ENCODE results near the gene MMP21. TPM values are rescaled to one million over a fixed set of nuclear protein-coding genes. Genes with fewer than 3 reads are reported as not detected.

Gene MMP21
- total and polyA plus RNA-seq, 2 of the 13 experiments (the other 11 are each of a cell fraction or from before 2014, with no cell fraction given), result not detected

DNA sequence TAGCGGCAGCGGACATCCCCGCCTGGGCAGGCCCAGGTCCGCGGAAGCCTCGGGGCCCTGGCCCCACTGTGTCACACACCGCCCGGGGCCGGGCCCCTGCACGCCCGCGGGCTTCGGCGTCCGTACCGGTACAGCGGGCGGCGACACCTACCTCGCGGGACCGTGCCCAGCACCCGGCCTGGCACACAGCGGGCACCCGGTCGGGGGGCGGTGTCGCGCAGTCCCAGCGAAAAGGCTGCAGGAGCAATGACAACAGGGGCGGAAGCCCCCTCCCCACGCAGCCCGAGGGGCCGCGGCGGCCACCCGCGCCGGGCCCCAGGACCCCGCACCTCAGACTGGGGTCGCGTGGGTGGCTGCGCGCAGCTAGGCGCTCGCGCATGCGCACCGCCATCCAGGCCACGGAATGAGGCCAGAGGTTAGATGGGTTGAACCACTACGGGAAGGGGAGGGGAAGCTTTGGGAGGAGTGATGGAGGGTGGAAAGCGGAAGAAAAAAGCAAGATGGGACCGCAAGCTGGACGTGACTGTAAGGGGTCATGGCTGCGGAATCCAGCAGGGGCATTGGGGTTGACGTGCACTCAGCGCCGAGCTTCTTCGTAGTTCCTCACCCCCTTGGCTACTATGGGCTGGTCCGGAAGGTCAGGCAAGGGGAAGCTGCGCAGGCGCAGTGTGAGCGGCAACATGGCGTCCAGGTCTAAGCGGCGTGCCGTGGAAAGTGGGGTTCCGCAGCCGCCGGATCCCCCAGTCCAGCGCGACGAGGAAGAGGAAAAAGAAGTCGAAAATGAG, 47.4 kb upstream of the MMP21 start, which contains the start of the genes BCCIP and UROS (continued):
- TF ChIP-seq, protein P1, sequence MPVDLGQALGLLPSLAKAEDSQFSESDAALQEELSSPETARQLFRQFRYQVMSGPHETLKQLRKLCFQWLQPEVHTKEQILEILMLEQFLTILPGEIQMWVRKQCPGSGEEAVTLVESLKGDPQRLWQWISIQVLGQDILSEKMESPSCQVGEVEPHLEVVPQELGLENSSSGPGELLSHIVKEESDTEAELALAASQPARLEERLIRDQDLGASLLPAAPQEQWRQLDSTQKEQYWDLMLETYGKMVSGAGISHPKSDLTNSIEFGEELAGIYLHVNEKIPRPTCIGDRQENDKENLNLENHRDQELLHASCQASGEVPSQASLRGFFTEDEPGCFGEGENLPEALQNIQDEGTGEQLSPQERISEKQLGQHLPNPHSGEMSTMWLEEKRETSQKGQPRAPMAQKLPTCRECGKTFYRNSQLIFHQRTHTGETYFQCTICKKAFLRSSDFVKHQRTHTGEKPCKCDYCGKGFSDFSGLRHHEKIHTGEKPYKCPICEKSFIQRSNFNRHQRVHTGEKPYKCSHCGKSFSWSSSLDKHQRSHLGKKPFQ (CRISPR knock-in tag; IDR thresholded peaks at IDR 0.05; ENCODE audit: insufficient replicate concordance), result no peak
- TF ChIP-seq ZSCAN9 (CRISPR knock-in tag; IDR thresholded peaks at IDR 0.05; ENCODE audit: borderline replicate concordance) (no peak; the same call in 1 of the 2 replicates), IRX3 (CRISPR knock-in tag; IDR thresholded peaks at IDR 0.05; ENCODE audit: borderline replicate concordance, low read depth) (no peak), MAZ (IDR thresholded peaks at IDR 0.05; ENCODE audit: borderline replicate concordance, low read depth, low read length) (no peak; the same call in 1 of the 2 replicates), MAZ (CRISPR knock-in tag; IDR thresholded peaks at IDR 0.05; ENCODE audit: low read depth) (peak; percentile 81), MTA3 (CRISPR knock-in tag; IDR thresholded peaks at IDR 0.05) (no peak), ZNF772 (CRISPR knock-in tag; IDR thresholded peaks at IDR 0.05) (no peak), PRPF4 (IDR thresholded peaks at IDR 0.05; ENCODE audit: low read depth, low read length, poor library complexity, severe bottlenecking) (no peak), ZNF180 (CRISPR knock-in tag; IDR thresholded peaks at IDR 0.05; ENCODE audit: borderline replicate concordance, low read depth) (no peak), ZNF451 (CRISPR knock-in tag; IDR thresholded peaks at IDR 0.05) (no peak), KMT2B (CRISPR knock-in tag; IDR thresholded peaks at IDR 0.05) (peak; percentile 70; the same call in 1 of the 2 replicates), NRL (CRISPR knock-in tag; IDR thresholded peaks at IDR 0.05; ENCODE audit: borderline replicate concordance) (no peak), KLF15 (CRISPR knock-in tag; IDR thresholded peaks at IDR 0.05; ENCODE audit: borderline replicate concordance) (no peak), HDAC1 (CRISPR knock-in tag; IDR thresholded peaks at IDR 0.05) (peak; percentile 78), ASH2L (IDR thresholded peaks at IDR 0.05; ENCODE audit: insufficient read length, low read depth, low read length) (peak; percentile 83), FOXP1 (IDR thresholded peaks at IDR 0.05) (no peak), FOXP1 (CRISPR knock-in tag; IDR thresholded peaks at IDR 0.05) (no peak), GATAD2A (CRISPR knock-in tag; IDR thresholded peaks at IDR 0.05) (0 out of 2 replicates have a peak, but pooled peaks have one; percentile 15), RORA (CRISPR knock-in tag; IDR thresholded peaks at IDR 0.05) (no peak), PHB2 (IDR thresholded peaks at IDR 0.05; ENCODE audit: partially characterized antibody) (no peak), ETV6 (CRISPR knock-in tag; conservative IDR thresholded peaks at IDR 0.05) (no peak), ZNF296 (CRISPR knock-in tag; conservative IDR thresholded peaks at IDR 0.05) (no peak), HNRNPLL (IDR thresholded peaks at IDR 0.05; ENCODE audit: low read depth, low read length, poor library complexity, severe bottlenecking) (peak; percentile 94)
- TF ChIP-seq, protein P2, sequence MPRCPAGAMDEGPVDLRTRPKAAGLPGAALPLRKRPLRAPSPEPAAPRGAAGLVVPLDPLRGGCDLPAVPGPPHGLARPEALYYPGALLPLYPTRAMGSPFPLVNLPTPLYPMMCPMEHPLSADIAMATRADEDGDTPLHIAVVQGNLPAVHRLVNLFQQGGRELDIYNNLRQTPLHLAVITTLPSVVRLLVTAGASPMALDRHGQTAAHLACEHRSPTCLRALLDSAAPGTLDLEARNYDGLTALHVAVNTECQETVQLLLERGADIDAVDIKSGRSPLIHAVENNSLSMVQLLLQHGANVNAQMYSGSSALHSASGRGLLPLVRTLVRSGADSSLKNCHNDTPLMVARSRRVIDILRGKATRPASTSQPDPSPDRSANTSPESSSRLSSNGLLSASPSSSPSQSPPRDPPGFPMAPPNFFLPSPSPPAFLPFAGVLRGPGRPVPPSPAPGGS (CRISPR knock-in tag; IDR thresholded peaks at IDR 0.05), result 0 out of 2 replicates have a peak, but pooled peaks have one; percentile 36
- TF ChIP-seq, protein P3, sequence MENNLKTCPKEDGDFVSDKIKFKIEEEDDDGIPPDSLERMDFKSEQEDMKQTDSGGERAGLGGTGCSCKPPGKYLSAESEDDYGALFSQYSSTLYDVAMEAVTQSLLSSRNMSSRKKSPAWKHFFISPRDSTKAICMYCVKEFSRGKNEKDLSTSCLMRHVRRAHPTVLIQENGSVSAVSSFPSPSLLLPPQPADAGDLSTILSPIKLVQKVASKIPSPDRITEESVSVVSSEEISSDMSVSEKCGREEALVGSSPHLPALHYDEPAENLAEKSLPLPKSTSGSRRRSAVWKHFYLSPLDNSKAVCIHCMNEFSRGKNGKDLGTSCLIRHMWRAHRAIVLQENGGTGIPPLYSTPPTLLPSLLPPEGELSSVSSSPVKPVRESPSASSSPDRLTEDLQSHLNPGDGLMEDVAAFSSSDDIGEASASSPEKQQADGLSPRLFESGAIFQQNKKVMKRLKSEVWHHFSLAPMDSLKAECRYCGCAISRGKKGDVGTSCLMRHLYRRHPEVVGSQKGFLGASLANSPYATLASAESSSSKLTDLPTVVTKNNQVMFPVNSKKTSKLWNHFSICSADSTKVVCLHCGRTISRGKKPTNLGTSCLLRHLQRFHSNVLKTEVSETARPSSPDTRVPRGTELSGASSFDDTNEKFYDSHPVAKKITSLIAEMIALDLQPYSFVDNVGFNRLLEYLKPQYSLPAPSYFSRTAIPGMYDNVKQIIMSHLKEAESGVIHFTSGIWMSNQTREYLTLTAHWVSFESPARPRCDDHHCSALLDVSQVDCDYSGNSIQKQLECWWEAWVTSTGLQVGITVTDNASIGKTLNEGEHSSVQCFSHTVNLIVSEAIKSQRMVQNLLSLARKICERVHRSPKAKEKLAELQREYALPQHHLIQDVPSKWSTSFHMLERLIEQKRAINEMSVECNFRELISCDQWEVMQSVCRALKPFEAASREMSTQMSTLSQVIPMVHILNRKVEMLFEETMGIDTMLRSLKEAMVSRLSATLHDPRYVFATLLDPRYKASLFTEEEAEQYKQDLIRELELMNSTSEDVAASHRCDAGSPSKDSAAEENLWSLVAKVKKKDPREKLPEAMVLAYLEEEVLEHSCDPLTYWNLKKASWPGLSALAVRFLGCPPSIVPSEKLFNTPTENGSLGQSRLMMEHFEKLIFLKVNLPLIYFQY (CRISPR knock-in tag; IDR thresholded peaks at IDR 0.05; ENCODE audit: borderline replicate concordance), result no peak
